Ovary (tissue), 3 donors: ENCODE data around the gene WNT9A.

Experiments
- EP300 ChIP-seq: sonication (generic); formaldehyde crosslinking; IDR thresholded peaks from one replicate; pipeline ENCODE4 v1.6.1; 2017; ENCODE audit warnings: antibody characterized with exemption
- POLR2A ChIP-seq: fragments of 450-650 bp; IDR thresholded peaks from one replicate; pipeline ENCODE4 v1.6.1; 2017; ENCODE audit warnings: antibody characterized with exemption, mild to moderate bottlenecking, moderate library complexity
- TF ChIP-seq, protein P1 (sequence below), 3 donors: fragments of 450-650 bp in 2 of 3; fragments of 200-600 bp in 1 of 3; IDR thresholded peaks; one replicate each; pipeline versions ENCODE4 v1.5.1 to v1.8.0; 2016 to 2022; ENCODE audit warnings: antibody characterized with exemption in 3 of 3, mild to moderate bottlenecking in 1 of 3
- donor health status: DM: no; HTN: no; CAD: no.

DNA sequence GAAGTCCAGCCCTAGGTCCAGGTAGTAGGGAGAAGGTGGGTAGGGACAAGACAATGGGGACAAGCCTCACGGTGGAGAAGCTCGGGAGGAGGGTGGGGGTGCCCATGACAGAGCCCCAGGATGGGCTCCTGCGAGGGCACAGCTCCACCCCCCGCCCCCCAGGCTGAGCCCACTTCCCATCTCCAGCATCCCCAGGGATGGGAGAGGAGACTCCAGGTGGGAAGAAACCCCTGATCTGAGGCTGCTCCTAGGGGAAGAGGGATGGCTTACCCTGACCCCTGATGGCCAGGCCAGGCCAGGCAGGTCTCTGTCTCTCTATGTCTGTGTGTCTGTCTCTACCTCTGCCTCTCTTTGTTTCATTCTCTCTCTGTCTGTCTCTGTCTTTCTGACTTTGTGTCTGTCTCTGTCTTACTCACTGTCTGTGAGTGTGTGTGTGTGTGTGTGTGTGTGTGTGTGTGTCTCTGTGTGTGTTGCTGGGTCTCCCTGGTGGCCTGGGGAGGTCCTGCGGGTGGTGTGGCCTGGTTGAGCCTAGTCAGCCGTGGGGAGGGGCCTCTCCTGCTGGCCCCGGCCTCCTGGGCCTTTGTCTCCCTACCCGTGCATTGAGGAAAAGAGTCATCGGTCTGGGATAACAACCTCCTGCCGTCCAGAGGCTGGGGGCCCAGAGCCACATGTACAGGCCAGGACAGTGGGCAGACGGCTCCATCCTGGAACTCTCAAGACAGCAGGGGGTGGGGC lies 45.7 kb downstream of the WNT9A start:
- TF ChIP-seq, protein P1, sequence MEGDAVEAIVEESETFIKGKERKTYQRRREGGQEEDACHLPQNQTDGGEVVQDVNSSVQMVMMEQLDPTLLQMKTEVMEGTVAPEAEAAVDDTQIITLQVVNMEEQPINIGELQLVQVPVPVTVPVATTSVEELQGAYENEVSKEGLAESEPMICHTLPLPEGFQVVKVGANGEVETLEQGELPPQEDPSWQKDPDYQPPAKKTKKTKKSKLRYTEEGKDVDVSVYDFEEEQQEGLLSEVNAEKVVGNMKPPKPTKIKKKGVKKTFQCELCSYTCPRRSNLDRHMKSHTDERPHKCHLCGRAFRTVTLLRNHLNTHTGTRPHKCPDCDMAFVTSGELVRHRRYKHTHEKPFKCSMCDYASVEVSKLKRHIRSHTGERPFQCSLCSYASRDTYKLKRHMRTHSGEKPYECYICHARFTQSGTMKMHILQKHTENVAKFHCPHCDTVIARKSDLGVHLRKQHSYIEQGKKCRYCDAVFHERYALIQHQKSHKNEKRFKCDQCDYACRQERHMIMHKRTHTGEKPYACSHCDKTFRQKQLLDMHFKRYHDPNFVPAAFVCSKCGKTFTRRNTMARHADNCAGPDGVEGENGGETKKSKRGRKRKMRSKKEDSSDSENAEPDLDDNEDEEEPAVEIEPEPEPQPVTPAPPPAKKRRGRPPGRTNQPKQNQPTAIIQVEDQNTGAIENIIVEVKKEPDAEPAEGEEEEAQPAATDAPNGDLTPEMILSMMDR (IDR thresholded peaks at IDR 0.05) = no peak
- TF ChIP-seq EP300 (no peak), POLR2A (no peak)
